Measurements from ENCODE around the gene TSPEAR. TPM values are rescaled to one million over a fixed set of nuclear protein-coding genes. Genes with fewer than 3 reads are reported as not detected.

Gene TSPEAR
- total RNA-seq, 2 donors from 2014 or later = not detected

GRCh38 chr21:44626262-44626661, 85.1 kb downstream of the TSPEAR start:
- H3K27me3 ChIP-seq = no peaks in the 10 kb centered on the region
- no peak for DNase-seq
- H3K9me3 ChIP-seq = no peaks in the 10 kb centered on the region
- H3K27ac ChIP-seq = no peak overlapping the region
- no peaks in the 10 kb centered on the region for H3K36me3 ChIP-seq
- H3K9ac ChIP-seq (ENCODE audit: low read depth in 2 of 2, low read length in 2 of 2) = no peak overlapping the region
- intact Hi-C loops (cut with DNase I) = no loop called here
- no peak for TF ChIP-seq CTCF (IDR thresholded peaks at IDR 0.05)
- no peak overlapping the region for H3K4me3 ChIP-seq
- no peaks in the 10 kb centered on the region for H3K4me1 ChIP-seq

GRCh38 chr21:44625756-44626155, 85.6 kb downstream of the TSPEAR start:
- intact Hi-C loops (cut with DNase I) = no loop called here
- TF ChIP-seq CTCF (IDR thresholded peaks at IDR 0.05) = no peak

GRCh38 chr21:44623575-44623974, 87.8 kb downstream of the TSPEAR start:
- no peak for DNase-seq
- Histone ChIP-seq H3K27ac (no peak overlapping the region), H3K36me3 (no peaks in the 10 kb centered on the region), H3K9me3 (no peaks in the 10 kb centered on the region), H3K9ac (ENCODE audit: low read depth in 2 of 2, low read length in 2 of 2) (no peak overlapping the region), H3K4me1 (no peaks in the 10 kb centered on the region), H3K4me3 (no peak overlapping the region), H3K27me3 (no peaks in the 10 kb centered on the region)
- intact Hi-C loops (cut with DNase I) = no loop called here
- no peak for TF ChIP-seq CTCF (IDR thresholded peaks at IDR 0.05)

More at GRCh38 chr21:44625756-44626155, 85.6 kb downstream of the TSPEAR start:
- Histone ChIP-seq H3K27me3 (no peaks in the 10 kb centered on the region), H3K9me3 (no peaks in the 10 kb centered on the region), H3K27ac (no peak overlapping the region), H3K4me1 (no peaks in the 10 kb centered on the region), H3K4me3 (no peak overlapping the region), H3K36me3 (no peaks in the 10 kb centered on the region), H3K9ac (ENCODE audit: low read depth in 2 of 2, low read length in 2 of 2) (no peak overlapping the region)
- no peak for DNase-seq

- Histone ChIP-seq H3K4me3 (no peak overlapping the region), H3K27ac (no peak overlapping the region), H3K9ac (ENCODE audit: low read depth in 2 of 2, low read length in 2 of 2) (no peak overlapping the region), H3K27me3 (no peaks in the 10 kb centered on the region), H3K36me3 (no peaks in the 10 kb centered on the region), H3K9me3 (no peaks in the 10 kb centered on the region), H3K4me1 (no peaks in the 10 kb centered on the region)
- intact Hi-C loops (cut with DNase I) = no loop called here
- no peak for DNase-seq
- no peak for TF ChIP-seq CTCF (IDR thresholded peaks at IDR 0.05)
Measured at GRCh38 chr21:44619886-44620285, 91.5 kb downstream of the TSPEAR start.

GRCh38 chr21:44618909-44619308, 92.5 kb downstream of the TSPEAR start:
- no peak for TF ChIP-seq CTCF (IDR thresholded peaks at IDR 0.05)
- Histone ChIP-seq H3K4me3 (no peak overlapping the region), H3K4me1 (no peaks in the 10 kb centered on the region), H3K36me3 (no peaks in the 10 kb centered on the region), H3K9ac (ENCODE audit: low read depth in 2 of 2, low read length in 2 of 2) (no peak overlapping the region), H3K27ac (peak overlapping the region; percentile 3), H3K27me3 (no peaks in the 10 kb centered on the region), H3K9me3 (no peaks in the 10 kb centered on the region)
- intact Hi-C loops (cut with DNase I) = no loop called here
- peak; percentile 35 for DNase-seq

GRCh38 chr21:44618504-44618903, 92.9 kb downstream of the TSPEAR start:
- peak; percentile 34 for DNase-seq
- H3K27ac ChIP-seq = no peak overlapping the region
- H3K4me3 ChIP-seq = no peak overlapping the region
- H3K9me3 ChIP-seq = no peaks in the 10 kb centered on the region
- no peaks in the 10 kb centered on the region for H3K4me1 ChIP-seq
- intact Hi-C loops (cut with DNase I) = no loop called here
- H3K27me3 ChIP-seq = no peaks in the 10 kb centered on the region
- no peak for TF ChIP-seq CTCF (IDR thresholded peaks at IDR 0.05)
- H3K9ac ChIP-seq (ENCODE audit: low read depth in 2 of 2, low read length in 2 of 2) = no peak overlapping the region
- no peaks in the 10 kb centered on the region for H3K36me3 ChIP-seq
